Coronary artery (tissue), 2 donors: Measurements from ENCODE around the gene SPTBN1.
A peak's percentile ranks its signal among the peaks of the same experiment; 100 is the strongest.

Experiments
- DNase-seq: peaks from one replicate; pipeline ENCODE4 v3.0.0-alpha.2; 2017; ENCODE audit warnings: low spot score
- H3K27ac ChIP-seq, 2 donors: fragments of 200-600 bp; sonication (generic); one replicate each; pipeline ENCODE4 v1.5.1; 2016 to 2019
- H3K4me3 ChIP-seq: fragments of 200-600 bp; sonication (generic); 2 replicates; pipeline ENCODE4 v1.5.1; 2016; ENCODE audit warnings: mild to moderate bottlenecking, moderate library complexity
- TF ChIP-seq, protein P1 (sequence below): fragments of 200-600 bp; sonication (generic); IDR thresholded peaks from one replicate; pipeline ENCODE4 v1.5.1; 2019; ENCODE audit warnings: antibody characterized with exemption

The SPTBN1 gene

DNA sequence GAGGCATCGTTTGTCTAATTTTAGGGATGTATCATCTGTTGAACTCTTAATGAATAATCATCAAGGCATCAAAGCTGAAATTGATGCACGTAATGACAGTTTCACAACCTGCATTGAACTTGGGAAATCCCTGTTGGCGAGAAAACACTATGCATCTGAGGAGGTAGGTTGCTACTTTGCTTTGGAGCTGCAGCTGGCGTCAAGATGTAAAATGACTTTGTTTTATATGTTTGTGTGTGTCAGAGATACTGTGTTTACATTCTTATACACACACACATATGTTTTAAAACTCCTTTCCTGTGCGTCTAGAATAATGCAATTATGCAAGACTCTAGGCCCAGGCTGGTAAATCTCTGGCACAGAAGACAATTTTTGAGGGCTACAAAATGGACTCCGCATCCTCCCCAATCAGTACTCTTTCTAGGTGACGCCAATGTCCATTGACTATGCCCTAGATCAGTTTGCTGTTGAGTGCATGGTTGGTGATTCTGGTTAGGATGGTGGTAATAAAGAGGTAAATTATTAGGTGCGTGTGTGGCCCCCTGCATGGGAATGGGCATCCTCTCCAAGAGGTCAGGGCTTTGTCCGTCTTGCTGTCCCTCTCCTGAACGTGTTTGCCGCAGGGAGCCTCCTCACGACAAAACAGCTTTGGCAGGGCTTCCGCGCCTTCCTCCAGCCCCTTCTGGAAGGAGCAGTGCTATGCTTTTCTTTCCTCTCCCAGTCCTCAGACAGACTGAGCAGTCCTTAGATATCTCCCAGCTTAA lies 199.1 kb downstream of the SPTBN1 start:
- no peak for DNase-seq
- no peak overlapping the region for H3K4me3 ChIP-seq
- no peak overlapping the region for H3K27ac ChIP-seq
- TF ChIP-seq, protein P1, sequence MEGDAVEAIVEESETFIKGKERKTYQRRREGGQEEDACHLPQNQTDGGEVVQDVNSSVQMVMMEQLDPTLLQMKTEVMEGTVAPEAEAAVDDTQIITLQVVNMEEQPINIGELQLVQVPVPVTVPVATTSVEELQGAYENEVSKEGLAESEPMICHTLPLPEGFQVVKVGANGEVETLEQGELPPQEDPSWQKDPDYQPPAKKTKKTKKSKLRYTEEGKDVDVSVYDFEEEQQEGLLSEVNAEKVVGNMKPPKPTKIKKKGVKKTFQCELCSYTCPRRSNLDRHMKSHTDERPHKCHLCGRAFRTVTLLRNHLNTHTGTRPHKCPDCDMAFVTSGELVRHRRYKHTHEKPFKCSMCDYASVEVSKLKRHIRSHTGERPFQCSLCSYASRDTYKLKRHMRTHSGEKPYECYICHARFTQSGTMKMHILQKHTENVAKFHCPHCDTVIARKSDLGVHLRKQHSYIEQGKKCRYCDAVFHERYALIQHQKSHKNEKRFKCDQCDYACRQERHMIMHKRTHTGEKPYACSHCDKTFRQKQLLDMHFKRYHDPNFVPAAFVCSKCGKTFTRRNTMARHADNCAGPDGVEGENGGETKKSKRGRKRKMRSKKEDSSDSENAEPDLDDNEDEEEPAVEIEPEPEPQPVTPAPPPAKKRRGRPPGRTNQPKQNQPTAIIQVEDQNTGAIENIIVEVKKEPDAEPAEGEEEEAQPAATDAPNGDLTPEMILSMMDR: no peak

GRCh38 chr2:54656863-54657262 lies 200.7 kb downstream of the SPTBN1 start:
- no peak overlapping the region for H3K27ac ChIP-seq
- H3K4me3 ChIP-seq: no peak overlapping the region
- TF ChIP-seq, protein P1: no peak
- no peak for DNase-seq

- no peak for DNase-seq
- Histone ChIP-seq H3K27ac (peak overlapping the region in 1 of 2 donors; percentile 22), H3K4me3 (no peak overlapping the region)
- TF ChIP-seq, protein P1: no peak
These were observed 201.5 kb downstream of the SPTBN1 start for GRCh38 chr2:54657664-54658083.

DNA sequence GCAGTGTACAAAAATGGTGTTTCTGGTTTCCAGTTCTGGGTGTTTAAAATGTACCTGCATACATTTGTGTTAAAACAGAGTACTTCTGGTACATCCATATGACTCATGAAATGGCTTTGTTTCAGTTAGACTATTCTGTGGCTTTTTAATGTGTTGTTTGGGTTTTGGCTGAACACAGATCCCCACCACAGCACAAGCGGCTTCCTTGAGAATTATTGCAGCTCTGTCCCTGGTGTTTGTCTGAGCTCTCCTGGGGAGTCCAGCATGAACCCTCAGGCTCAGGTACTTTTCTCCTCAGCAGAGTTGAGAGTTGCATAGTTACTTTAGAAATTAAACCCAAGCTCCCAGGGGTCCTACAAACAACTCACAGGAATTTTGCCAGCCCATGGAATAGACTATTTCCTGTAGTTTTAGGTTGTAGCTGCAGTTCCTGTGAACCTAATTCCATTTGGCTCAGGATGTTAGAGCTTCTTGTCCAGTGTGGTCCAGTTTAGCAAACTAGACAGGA lies 202.5 kb downstream of the SPTBN1 start:
- no peak for DNase-seq
- TF ChIP-seq, protein P1: no peak
- no peak overlapping the region for H3K4me3 ChIP-seq
- peak overlapping the region in 1 of 2 donors; percentile 18 for H3K27ac ChIP-seq

- Histone ChIP-seq H3K27ac (peak overlapping the region in 1 of 2 donors; percentile 18), H3K4me3 (no peak overlapping the region)
- TF ChIP-seq, protein P1: no peak
- no peak for DNase-seq
These were observed 203.4 kb downstream of the SPTBN1 start for GRCh38 chr2:54659527-54659926.

GRCh38 chr2:54660752-54661151 lies 204.6 kb downstream of the SPTBN1 start:
- DNase-seq: no peak
- Histone ChIP-seq H3K4me3 (no peak overlapping the region), H3K27ac (no peak overlapping the region)
- TF ChIP-seq, protein P1: no peak
